GM20431 (cell line): Measurements from ENCODE around the gene MRAP.

Experiments used
- in situ Hi-C: fragments of 300-500 bp; cut with MseI, MboI; formaldehyde crosslinking; loops from one replicate; pipeline ENCODE4 v1.15.0; 2020; ENCODE audit warnings: low sequenced_read_pairs; ENCODE audit not compliant: unreplicated experiment

The MRAP gene

DNA sequence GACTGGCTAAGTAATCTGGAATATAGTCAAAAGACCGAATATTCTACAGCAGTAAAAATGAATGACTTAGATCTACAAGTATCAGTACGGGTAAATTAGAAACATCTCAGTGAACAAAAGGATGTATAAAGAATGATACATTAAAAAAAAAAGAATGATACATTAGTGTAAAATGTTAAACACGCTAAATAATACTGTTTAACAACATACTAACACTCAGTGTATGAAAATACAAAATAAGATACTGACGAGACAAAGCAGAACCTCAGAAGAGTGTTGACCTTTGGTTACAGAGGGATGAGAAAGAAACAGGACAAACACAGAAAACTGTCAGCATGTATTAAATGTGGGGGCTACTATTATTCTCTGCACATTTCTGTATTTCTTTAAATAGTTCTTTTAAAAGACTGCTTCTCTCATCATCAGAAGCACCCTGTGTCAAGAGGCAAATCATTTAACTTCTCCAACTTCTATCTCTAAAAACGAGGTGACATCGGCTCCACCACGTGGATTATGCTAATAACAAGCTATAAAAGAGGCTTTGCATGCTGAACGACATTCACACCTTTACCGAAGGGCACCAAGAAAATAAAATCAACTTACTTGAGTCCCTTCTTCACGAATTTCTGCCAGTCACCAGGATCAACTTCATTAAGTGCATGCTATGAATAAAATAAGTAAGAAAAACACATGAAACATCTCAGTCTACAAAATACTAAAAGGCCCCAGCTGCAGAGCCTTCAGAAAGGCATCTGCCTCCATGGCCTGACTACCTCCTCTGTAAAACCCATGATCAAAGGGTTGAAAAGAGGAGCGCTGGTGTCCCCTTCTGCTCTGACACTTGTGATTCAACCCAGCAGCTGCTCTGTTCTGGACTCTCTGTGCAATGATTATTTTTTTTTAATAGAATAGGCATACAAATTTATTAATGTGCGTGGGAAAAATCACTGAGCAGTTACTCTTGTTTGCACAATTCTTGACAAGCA lies 42.5 kb downstream of the MRAP start:
- in situ Hi-C loops: no loop called here

- in situ Hi-C loops: no loop called here
Observed at GRCh38 chr21:32346951-32347350, 48.3 kb downstream of the MRAP start.

DNA sequence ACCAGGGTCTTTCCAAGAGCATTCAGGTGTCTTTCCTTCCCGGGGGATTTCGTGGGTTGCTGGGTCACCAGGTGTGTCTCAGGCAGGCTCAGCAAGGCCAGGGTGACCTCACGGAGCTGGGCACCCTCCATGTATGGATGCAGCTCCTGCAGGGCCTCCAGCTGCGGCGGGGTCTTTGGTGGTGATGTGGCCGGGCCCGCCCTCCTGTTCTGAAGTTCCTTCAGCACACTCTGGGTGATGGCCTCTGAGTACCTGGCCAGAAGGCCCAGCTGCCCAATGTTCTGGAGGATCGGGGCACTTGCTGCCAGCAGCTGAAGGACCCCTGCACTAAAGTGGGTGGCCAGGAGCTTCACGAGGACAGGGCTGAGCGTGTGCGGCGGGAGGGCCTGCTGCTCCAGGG lies 48.7 kb downstream of the MRAP start:
- in situ Hi-C loops: no loop called here

DNA sequence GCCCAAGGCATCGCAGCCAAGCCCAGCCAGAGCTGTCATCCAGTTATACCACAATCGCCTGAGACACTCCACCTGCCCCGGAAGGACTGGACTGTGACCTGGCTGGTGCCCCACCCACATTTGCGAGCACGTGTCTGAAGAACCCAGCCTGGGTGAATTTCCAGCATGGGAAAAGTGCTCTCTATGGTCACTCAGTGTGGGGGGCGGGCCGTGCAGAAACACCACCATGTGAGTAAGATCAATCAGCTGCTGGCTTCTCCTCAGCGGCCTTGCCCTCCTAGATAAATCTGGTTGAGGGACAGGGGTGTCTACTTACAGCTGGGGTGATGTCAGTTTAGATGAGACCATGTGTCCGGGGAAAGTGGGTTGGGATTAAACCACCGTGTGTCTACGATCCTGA lies 49.3 kb downstream of the MRAP start:
- in situ Hi-C loops: no loop called here

DNA sequence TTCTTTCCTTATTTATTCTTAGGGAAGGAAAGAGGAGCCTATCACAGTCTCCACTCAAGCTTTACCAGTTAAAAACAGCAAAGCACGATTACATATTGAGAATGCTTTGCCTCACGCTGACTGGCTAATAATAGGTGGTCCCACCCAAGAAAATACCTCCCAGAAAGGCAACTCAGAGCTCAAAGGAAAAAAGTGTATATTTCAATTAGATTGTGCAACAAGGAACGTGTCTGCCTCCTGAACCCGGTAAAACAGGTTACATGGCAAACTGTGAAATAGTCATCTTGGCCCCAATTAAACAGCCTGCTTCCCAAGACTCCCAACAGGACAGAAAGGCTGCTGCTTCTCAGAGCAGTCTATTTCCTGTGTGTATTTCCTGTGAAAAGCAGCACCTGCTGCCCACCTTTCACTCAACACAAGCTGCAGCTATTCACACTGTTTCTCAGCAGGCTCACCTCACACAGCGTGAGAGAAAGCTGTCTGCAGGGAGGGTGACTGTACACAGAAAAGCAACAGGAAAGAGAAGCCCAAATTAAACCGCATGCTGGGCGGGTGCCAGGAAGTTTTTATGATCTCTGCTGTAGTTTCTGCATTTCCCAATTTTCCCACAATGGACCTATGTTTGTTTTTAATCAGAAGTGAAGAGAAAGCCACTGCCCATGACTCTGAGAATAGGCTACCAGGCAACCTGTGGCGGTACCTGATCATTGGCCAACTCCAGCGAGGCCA lies 50.1 kb downstream of the MRAP start:
- in situ Hi-C loops: no loop called here

GRCh38 chr21:32349333-32349944 lies 50.8 kb downstream of the MRAP start:
- in situ Hi-C loops: no loop called here

DNA sequence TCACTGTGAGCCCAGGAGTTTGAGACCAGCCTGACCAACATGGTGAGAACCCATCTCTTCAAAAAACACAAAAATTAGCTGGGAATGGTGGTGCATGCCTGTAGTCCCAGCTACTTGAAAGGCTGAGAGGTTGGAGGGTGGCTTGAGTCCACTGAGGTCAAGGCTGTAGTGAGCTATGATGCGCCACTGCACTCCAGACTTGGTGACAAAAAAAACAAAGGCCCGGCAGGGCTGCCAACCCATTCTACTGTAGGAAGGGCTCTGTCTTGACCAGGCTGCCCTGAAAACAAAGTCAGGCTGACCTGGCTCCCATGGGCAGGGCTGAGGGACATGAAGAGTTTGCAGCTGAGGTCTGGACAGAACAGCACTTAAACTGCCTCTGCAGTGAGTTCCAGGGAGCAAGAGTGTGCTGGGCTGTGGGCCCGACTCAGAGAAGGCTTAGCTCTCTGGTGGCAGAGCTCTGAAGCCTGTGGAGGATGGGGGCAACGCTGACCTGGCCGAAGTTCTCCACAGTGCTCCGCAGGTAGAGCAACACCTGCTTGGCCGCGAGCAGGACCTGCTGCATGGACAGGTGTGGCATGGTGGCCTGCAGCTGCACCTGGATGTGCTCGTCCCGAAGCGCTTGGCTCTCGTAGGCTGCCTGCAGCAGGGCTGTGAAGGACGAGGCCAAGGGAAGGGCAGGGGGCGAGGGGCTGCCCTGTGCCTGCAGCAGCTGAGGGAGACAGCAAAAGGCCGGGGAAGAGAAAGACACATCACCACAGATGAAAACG lies 51.7 kb downstream of the MRAP start:
- in situ Hi-C loops: no loop called here

DNA sequence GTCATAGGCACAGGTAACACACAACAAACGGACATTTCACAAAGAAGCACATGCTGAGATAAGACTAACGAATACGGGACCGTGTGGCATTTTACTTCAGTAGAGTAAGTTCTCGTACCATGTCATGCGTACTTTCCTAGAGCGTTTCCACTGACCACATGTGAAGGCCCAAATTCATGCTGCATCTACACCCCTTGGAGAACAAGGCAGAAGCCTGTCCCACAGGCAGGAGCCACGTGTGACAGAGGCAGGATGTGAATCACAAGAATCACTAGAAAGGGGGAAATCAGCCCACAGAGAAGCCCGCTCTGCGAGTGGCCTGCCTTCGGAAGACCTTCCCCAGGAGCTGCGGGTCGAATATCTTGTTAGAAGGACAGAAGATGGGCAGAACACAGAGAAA lies 52.3 kb downstream of the MRAP start:
- in situ Hi-C loops: no loop called here

GRCh38 chr21:32351428-32351827 lies 52.8 kb downstream of the MRAP start:
- in situ Hi-C loops: no loop called here

DNA sequence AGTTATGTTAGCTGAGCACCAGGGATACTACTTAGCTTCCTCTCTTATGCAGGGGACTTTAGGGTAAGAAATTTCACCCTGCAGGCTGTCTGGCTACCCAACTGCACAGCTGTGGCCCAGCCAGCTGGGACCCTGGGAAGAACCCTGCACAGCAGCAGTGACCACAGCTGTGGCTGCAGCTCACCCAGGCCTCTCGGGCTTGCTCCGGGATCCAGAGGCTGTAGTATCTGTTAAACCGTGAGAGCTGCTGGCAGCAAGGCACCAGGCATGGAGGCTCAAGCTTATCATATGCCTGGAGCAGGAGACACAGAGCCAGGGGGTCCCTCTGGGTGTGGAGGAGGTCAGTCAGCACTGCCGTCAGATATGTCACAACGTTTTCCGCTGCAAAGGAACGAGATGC lies 53.9 kb downstream of the MRAP start:
- in situ Hi-C loops: no loop called here

GRCh38 chr21:32353002-32353711 lies 54.5 kb downstream of the MRAP start:
- in situ Hi-C loops: no loop called here

DNA sequence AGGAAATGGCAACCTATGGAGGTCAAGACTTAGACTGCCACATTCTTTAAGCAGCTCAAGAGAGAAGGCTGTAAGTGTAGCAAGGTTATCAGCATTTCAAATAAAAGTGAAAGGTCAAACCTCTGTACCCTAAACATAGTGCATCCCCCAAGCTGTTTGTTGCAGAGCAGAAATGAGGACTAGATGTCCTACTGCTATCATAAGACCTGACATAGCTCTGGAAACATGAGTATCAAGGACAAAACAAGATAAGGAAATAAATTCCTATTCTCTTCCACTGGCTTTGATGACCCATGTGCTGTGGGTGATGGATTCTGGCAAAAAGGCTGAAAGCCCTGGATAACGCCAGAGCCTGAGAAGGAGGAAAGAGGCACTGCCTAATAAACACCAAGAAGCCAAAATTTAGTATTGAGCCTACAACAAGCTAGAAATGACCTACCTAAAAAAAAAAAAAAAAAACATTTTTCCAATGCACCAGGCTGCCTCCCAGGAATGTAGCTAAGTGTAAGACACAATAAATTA lies 58.3 kb downstream of the MRAP start:
- in situ Hi-C loops: no loop called here

DNA sequence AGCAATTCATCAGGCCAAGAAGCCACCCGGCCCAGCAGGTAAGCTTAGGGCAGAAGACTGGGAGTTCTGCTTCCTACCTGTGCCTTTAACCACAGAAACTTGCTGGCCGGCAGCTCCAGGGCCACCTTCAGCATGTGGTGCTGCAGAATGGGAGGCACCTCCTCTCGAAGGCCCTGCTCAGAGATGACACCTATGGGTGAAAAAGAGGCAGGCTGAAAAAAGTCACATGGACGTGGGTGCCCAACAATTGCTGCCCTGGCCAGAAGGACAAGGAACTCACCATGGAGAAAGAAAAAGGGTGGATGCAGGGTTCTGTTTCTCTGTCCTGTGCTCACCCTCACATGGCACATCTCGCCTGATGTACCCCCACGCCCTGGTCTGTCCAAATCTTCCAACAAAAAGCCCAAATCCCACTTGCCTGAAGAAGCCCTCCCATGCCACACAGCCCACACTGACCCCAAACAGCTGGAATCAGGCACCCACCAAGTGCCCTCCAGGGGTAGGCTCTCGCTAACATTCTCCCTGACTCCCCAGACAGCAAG lies 61.1 kb downstream of the MRAP start:
- in situ Hi-C loops: no loop called here

DNA sequence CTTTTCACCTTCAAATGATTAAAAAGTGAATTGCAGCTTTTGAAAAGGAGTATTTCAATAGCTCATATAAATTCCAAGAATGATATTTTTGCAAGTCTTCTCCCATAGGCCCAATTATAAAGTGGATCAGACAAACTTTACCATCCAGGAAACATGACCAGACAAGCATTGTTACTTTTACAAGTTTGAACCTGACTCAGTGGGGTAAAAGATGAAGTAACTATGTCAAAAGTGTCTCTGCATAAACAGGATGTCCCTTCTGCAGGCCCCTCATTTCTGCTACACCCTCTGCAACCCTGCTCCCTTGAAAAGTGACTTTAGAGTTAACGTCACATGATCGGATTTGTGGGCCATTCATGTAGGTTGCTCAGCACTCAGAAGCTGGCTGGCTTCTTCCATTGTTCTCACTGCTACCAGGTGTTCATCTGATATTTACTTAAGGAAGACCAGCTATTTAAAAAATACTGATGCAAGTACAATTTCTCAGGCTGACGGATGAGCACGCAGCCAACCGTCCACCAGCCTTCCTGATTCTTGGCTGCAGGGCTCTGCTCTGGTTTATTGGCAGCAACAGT lies 61.8 kb downstream of the MRAP start:
- in situ Hi-C loops: no loop called here
